Cardiac septum (tissue), 1 donor: Measurements from ENCODE around the gene NOB1. TPM values are rescaled to one million over a fixed set of nuclear protein-coding genes. Genes with fewer than 3 reads are reported as not detected.

Source experiments
- DNase-seq: peaks from one replicate; pipeline ENCODE4 v3.0.0-alpha.2; 2020; ENCODE audit warnings: low spot score
- intact Hi-C: fragments of 100-400 bp; cut with DNase I; formaldehyde crosslinking; loops from one replicate; pipeline ENCODE4 v1.14.0; 2022
- total RNA-seq: library from RNA; stranded (reverse); fragmentation: NEBNext Ultra II Directional; extraction: Animal tissue kit (Norgen Biotek cat#: 25700); gene quantifications from one replicate; pipeline ENCODE4 v1.2.1, GENCODE V29; 2021
- donor health status: DM: no; HTN: no; CAD: no.

Gene NOB1
- total RNA-seq, 1 donor from 2014 or later: 16.1 TPM

- no peak for DNase-seq
- intact Hi-C loops: no loop called here
Observed at GRCh38 chr16:69725480-69726312, 29.0 kb downstream of the NOB1 start.

GRCh38 chr16:69724981-69725479 lies 29.7 kb downstream of the NOB1 start:
- DNase-seq: no peak
- intact Hi-C loops: no loop called here

GRCh38 chr16:69724414-69724873 lies 30.3 kb downstream of the NOB1 start:
- no peak for DNase-seq
- intact Hi-C loops: no loop called here

- intact Hi-C loops: no loop called here
Observed at GRCh38 chr16:69721441-69721957, 33.2 kb downstream of the NOB1 start.

GRCh38 chr16:69720822-69721430 lies 33.8 kb downstream of the NOB1 start:
- intact Hi-C loops: no loop called here
- DNase-seq: no peak

More at GRCh38 chr16:69721441-69721957, 33.2 kb downstream of the NOB1 start:
- no peak for DNase-seq

GRCh38 chr16:69718111-69718764 lies 36.5 kb downstream of the NOB1 start:
- intact Hi-C loops: no loop called here
- no peak for DNase-seq

GRCh38 chr16:69717066-69717465 lies 37.7 kb downstream of the NOB1 start:
- DNase-seq: no peak
- intact Hi-C loops: no loop called here

GRCh38 chr16:69712914-69713581 lies 41.7 kb downstream of the NOB1 start:
- intact Hi-C loops: no loop called here

GRCh38 chr16:69712277-69712676 lies 42.4 kb downstream of the NOB1 start:
- intact Hi-C loops: no loop called here
- no peak for DNase-seq

More at GRCh38 chr16:69712914-69713581, 41.7 kb downstream of the NOB1 start:
- DNase-seq: no peak

GRCh38 chr16:69711115-69711740 lies 43.5 kb downstream of the NOB1 start:
- intact Hi-C loops: no loop called here
- no peak for DNase-seq

- intact Hi-C loops: loop anchor here (2.0 to 5.0 kb wide), 2 partner anchors 45 to 312 kb away; partner anchors contain the start of gene NOB1
- no peak for DNase-seq
Observed at GRCh38 chr16:69709456-69710084, 45.2 kb downstream of the NOB1 start.

- intact Hi-C loops: loop anchor here (2.0 to 5.0 kb wide), 2 partner anchors 47 to 311 kb away; partner anchors contain the start of gene NOB1
Observed at GRCh38 chr16:69707920-69708683, 46.6 kb downstream of the NOB1 start.

GRCh38 chr16:69706975-69707340 lies 47.8 kb downstream of the NOB1 start:
- DNase-seq: no peak
- intact Hi-C loops: loop anchor here (5.0 kb wide), 1 partner anchor 310 kb away; no protein-coding TSS in a partner anchor

More at GRCh38 chr16:69707920-69708683, 46.6 kb downstream of the NOB1 start:
- no peak for DNase-seq

GRCh38 chr16:69706256-69706974 lies 48.3 kb downstream of the NOB1 start:
- intact Hi-C loops: loop anchor here (5.0 kb wide), 1 partner anchor 309 kb away; no protein-coding TSS in a partner anchor

GRCh38 chr16:69703638-69704037 lies 51.1 kb downstream of the NOB1 start:
- intact Hi-C loops: no loop called here
- no peak for DNase-seq

More at GRCh38 chr16:69706256-69706974, 48.3 kb downstream of the NOB1 start:
- no peak for DNase-seq

- intact Hi-C loops: no loop called here
- DNase-seq: no peak
Observed at GRCh38 chr16:69701866-69702265, 52.9 kb downstream of the NOB1 start.

GRCh38 chr16:69701452-69701851 lies 53.3 kb downstream of the NOB1 start:
- intact Hi-C loops: no loop called here
- no peak for DNase-seq
